GM19239 (cell line): ENCODE data around the gene EIF3K.
A peak's percentile ranks its signal among the peaks of the same experiment; 100 is the strongest.
"Not testable (repeated sequence)": the region's sequence is repeated elsewhere in the genome, so short reads cannot be mapped to it uniquely, and the experiment has no call there.

Experiments used
- DNase-seq: peaks from one replicate; pipeline ENCODE4 v3.0.0; 2011; ENCODE audit warnings: low spot score; ENCODE audit not compliant: insufficient read length
- FAIRE-seq: peaks from 2 replicates; lab custom pipeline; 2011; peaks lifted over from hg19 to GRCh38; lab: Jason Lieb, UNC

EIF3K gene

GRCh38 chr19:38617764-38618589, 1.0 kb upstream of the EIF3K start, which contains the start of gene MAP4K1:
Gene MAP4K1, minus strand, starts transcription at chr19:38617953. Its CDS starts 58 bp downstream, at chr19:38617895.
- DNase-seq: peak; percentile 69
- FAIRE-seq: peak; percentile 95

GRCh38 chr19:38619361-38620174, 580 bp downstream of the EIF3K start:
- no peak for DNase-seq
- FAIRE-seq: no peak

- DNase-seq (no peak), FAIRE-seq (no peak)
Observed at GRCh38 chr19:38624822-38625221, 5.8 kb downstream of the EIF3K start.

GRCh38 chr19:38626401-38626800, 7.4 kb downstream of the EIF3K start:
- DNase-seq (no peak), FAIRE-seq (no peak)

- FAIRE-seq (no peak), DNase-seq (no peak)
Observed at GRCh38 chr19:38629568-38629967, 10.6 kb downstream of the EIF3K start.

GRCh38 chr19:38631301-38631700, 12.3 kb downstream of the EIF3K start:
- not testable (repeated sequence) for FAIRE-seq

GRCh38 chr19:38631811-38632475, 13.0 kb downstream of the EIF3K start:
- not testable (repeated sequence) for DNase-seq, FAIRE-seq

More at GRCh38 chr19:38631301-38631700, 12.3 kb downstream of the EIF3K start:
- not testable (repeated sequence) for DNase-seq

- FAIRE-seq: no peak
- DNase-seq: no peak
Observed at GRCh38 chr19:38632476-38633213, 13.7 kb downstream of the EIF3K start.

GRCh38 chr19:38634757-38635482, 15.9 kb downstream of the EIF3K start:
- peak; percentile 69 for DNase-seq
- FAIRE-seq: no peak

- FAIRE-seq: no peak
Observed at GRCh38 chr19:38635483-38636399, 16.8 kb downstream of the EIF3K start.

GRCh38 chr19:38638461-38638860, 19.5 kb downstream of the EIF3K start:
- DNase-seq (no peak), FAIRE-seq (no peak)

More at GRCh38 chr19:38635483-38636399, 16.8 kb downstream of the EIF3K start:
- no peak for DNase-seq

- DNase-seq: no peak
- no peak for FAIRE-seq
Observed at GRCh38 chr19:38639679-38640078, 20.7 kb downstream of the EIF3K start.

- FAIRE-seq (no peak), DNase-seq (no peak)
Observed at GRCh38 chr19:38640368-38640767, 21.4 kb downstream of the EIF3K start.

- DNase-seq: no peak
- no peak for FAIRE-seq
Observed at GRCh38 chr19:38642176-38642575, 23.2 kb downstream of the EIF3K start.

GRCh38 chr19:38644719-38645118, 25.7 kb downstream of the EIF3K start:
- DNase-seq (no peak), FAIRE-seq (no peak)

- DNase-seq (peak; percentile 89), FAIRE-seq (peak; percentile 90)
Observed at GRCh38 chr19:38647368-38647965, 28.5 kb downstream of the EIF3K start, which contains the start of gene ACTN4. Gene ACTN4, plus strand, starts transcription at chr19:38647649. Its CDS starts 97 bp downstream, at chr19:38647746.

- DNase-seq: no peak
- peak; percentile 8 for FAIRE-seq
Observed at GRCh38 chr19:38647966-38648768, 29.2 kb downstream of the EIF3K start.
